ENCODE data around the gene NOTCH2.
"Not testable (repeated sequence)": the region's sequence is repeated elsewhere in the genome, so short reads cannot be mapped to it uniquely, and the experiment has no call there.

NOTCH2 gene

DNA sequence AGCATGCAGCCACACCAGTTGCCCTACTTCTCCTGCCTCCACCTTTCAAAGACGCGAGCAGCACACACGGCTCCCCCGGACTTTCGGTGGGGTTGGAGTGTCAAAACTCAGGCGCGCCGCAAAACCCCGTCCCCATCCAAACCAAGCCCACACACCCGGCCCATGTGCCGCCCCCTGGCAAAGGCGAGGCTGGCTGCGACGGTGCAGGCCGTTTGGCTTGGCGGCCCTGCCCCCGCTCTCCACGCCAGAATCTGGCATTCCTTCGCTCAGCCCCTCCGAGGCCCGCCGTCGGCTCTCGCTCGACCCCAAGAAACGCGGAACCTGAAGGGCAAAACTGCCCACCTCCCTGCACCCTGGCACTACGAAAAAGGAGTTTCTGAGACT, 787 bp downstream of the NOTCH2 start:
- DNase-seq (ENCODE audit: low read depth) = not testable (repeated sequence)

DNA sequence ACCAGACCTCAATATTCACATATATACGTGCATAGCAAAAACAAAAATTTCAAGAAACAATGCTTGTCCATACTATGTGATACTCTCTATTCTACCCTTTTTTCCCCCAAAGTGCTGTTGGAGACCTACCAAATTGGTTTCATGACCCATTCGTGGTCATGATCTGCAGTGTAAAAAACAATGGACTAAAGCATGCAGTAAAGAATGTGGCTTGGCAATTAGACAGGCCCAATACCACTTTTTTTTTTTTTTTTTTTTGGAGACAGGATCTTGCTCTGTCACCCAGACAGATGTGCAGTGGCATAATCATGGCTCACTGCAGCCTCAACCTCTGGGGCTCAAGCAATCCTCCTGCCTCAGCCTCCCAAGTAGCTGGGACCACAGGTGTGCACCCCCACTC, 21.3 kb downstream of the NOTCH2 start:
- DNase-seq (ENCODE audit: low read depth) = peak; percentile 10

- not testable (repeated sequence) for DNase-seq (ENCODE audit: low read depth)
Measured at GRCh38 chr1:120041771-120042170, 27.7 kb downstream of the NOTCH2 start.

GRCh38 chr1:120032253-120032652, 37.2 kb downstream of the NOTCH2 start:
- not testable (repeated sequence) for DNase-seq (ENCODE audit: low read depth)

- not testable (repeated sequence) for DNase-seq (ENCODE audit: low read depth)
Measured at GRCh38 chr1:120023791-120024190, 45.7 kb downstream of the NOTCH2 start.

DNA sequence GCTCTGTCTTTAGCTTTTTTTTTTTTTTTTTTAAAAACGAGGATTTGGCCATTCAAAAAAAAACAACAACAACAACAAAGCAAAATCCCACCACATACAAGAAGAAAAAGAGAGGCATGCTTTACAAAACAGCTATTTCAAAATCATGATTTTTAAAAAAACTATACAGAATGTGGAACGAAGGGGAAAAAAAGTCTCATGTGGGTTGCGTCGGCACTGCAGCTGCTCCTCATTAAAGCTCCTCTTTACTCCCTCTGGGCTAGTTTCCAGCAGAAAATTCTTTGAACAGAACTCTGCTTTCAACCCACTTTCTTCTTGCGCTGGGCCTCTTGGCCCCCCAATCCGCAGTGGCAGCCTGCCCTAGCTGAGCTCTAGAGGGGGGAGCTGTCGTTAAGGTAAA, 54.5 kb downstream of the NOTCH2 start:
- DNase-seq (ENCODE audit: low read depth) = not testable (repeated sequence)

DNA sequence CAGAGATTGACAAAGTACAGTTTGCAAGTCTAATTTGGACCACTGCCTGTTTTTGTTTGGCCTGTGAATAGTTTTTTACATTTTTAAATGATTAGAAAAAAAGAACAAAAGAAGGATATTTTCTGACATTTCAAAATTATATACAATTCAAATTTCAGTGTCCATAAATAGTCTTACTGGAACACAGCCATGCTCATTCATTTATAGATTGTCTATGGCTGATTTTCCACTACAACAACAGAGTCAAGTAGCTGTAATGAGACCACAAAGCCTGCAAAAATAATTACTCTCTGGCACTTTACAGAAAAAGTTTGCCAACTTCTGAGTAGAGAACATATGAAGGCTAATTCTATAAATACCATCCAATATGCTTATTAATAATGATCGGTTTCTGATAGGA, 61.1 kb downstream of the NOTCH2 start:
- DNase-seq (ENCODE audit: low read depth) = not testable (repeated sequence)

- DNase-seq (ENCODE audit: low read depth) = not testable (repeated sequence)
Measured at GRCh38 chr1:120007850-120008249, 61.6 kb downstream of the NOTCH2 start.

GRCh38 chr1:120001035-120001434, 68.4 kb downstream of the NOTCH2 start:
- DNase-seq (ENCODE audit: low read depth) = not testable (repeated sequence)

GRCh38 chr1:119996731-119997312, 72.6 kb downstream of the NOTCH2 start:
- not testable (repeated sequence) for DNase-seq (ENCODE audit: low read depth)

DNA sequence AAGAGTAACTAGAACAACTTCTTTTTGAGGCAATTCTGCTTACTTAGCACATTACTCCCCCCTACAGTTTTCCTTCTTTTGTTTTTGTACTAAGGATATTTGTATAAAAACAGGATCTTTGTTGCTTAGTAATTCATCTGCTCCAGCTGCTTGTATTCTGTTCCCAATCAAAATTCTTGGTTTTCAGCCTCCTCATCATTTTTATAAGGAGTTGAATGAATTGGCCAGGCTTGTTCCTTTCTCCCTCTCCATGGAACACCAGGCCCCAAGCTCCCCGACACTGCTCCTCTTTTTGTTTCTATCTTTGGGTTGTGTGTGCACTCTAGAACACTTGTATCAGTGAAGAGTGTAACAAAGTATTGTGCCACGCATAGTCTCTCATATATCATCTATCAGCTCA, 73.5 kb downstream of the NOTCH2 start:
- DNase-seq (ENCODE audit: low read depth) = not testable (repeated sequence)

DNA sequence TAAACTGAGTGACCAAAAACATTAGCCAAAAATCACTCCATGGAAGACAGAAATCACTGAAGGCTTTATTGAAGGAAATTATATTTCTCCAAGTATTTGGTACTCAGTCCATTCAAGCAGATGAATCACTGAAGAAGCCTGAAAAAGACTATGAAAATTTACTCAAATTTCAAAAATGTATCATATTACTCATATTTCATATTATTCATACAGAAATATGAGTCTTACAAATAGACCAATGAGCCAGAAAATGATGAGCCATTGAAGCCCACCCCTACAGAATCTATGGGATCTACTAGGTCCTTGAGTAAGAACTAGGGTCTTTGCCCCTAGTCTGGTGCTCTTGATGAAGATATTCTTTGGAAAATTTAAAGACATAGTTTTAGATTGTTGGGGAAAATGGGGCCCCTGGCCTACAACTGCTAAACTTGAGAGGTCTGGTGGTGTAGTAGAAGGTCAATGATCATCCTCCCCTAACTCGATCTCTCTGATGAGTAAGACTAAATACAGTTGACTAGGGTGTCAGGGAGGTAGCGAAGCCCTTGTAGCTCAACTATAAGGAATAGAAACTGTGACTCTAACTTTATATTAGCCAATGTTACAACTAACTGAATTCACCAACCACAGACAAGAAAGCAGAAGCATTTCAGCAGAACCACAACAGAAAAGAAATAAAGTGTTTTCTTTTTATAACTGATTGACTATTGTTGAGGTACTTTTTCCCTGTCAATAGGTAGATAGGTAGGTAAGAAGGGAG, 81.0 kb downstream of the NOTCH2 start:
- no peak for DNase-seq (ENCODE audit: low read depth)

GRCh38 chr1:119987686-119988085, 81.8 kb downstream of the NOTCH2 start:
- DNase-seq (ENCODE audit: low read depth) = no peak

DNA sequence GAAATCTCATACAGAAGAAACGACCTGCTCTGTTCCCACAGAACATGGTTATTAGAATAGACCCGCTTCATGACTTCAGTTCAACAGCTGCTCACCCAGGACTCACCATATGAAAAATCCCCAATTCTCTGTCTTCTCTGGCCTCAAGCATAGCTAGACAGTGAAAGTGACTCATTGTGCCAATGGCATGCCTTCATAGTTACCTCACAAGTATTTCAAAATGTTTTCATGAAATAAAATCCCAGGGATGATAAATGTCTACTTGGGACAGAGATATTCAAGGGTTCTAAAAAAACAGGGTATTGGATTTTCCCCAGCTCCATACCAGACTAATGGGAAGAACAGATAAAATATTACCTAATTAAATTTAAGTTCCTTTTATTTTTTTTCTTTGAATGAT, 82.3 kb downstream of the NOTCH2 start:
- DNase-seq (ENCODE audit: low read depth) = peak; percentile 87

GRCh38 chr1:119986007-119986497, 83.4 kb downstream of the NOTCH2 start:
- DNase-seq (ENCODE audit: low read depth) = no peak

DNA sequence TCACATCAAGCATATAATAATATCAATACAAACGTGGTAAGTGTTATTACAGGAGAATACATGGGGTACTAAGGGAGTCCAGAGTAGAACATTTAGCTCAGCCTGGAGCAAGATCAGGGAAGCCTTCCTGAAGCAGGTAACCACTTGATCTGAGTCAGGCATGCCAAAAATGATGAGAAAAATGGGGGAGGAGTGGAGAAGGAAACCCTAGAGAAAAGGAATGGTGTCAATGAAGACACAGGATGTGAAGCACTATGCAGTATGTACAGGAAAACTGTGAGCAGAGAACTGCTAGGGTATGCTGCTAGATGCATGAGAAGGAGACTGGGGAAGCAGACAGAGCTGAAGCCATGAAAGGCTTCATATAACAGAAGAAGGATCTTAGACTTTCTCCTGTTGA, 84.7 kb downstream of the NOTCH2 start:
- no peak for DNase-seq (ENCODE audit: low read depth)

DNA sequence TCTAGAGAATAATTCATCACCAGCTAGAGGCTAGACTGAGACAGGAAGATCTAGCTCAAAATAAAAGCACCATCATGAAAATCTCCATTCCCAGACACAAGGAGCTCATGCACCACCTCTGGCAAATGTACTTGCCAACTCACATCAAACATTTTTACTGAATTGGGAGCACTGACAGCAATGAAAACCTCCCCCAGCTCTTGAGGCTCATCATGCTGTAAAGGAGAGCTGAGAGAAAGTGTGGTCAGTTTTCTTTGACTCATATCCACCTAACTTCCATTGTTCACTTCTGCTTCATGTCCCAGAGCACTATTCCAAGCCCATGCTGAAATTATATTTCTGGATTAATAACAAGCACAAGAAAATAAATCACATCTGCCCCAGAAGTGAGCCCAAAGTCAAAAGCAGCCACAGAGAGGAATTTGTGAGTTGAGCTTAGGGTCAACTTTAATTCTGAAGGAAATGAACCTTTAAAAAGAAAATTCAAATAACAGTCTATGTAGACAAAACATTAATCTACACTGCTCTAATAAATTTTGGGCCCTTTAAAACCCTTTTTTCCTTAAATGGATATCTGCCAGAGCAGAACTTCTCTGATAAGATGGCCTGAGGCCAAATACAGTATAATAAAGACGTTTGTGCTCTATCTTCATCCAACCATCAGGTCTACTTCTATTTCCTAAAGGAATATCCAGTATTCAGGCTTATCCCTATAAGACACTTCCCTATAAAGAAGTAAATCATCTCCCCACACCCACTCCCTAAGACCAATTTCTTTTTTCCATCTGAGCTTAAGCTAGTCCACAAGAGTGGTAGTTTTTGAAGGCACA, 87.3 kb downstream of the NOTCH2 start:
- peak; percentile 42 for DNase-seq (ENCODE audit: low read depth)

GRCh38 chr1:119981496-119981895, 88.0 kb downstream of the NOTCH2 start:
- no peak for DNase-seq (ENCODE audit: low read depth)

DNA sequence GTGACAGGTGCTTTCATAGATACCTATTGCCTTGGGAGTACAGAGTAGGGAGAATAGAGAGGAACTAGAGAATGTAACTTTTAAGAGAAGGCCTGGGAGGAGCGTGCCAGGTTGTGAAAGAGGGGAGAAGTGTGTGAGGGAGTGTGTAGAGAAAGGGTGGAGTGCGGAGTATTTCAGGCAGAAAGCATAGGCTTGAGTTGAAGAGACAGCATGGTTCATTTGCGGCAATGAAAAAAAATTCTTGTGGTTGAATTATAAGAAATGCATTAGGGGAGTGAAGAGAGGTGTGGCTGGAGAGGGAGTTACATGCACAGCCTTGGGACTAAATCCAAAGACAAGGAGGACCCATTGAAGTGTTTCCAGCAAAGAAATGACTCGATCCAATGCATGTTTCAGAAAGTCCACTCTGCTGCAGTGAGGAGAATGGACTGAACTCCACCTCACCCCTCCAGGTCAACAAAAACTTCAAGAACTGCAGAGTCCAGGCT, 91.4 kb downstream of the NOTCH2 start:
- no peak for DNase-seq (ENCODE audit: low read depth)

- not testable (repeated sequence) for DNase-seq (ENCODE audit: low read depth)
Measured at GRCh38 chr1:119977113-119977736, 92.2 kb downstream of the NOTCH2 start.

GRCh38 chr1:119975582-119976254, 93.7 kb downstream of the NOTCH2 start:
- DNase-seq (ENCODE audit: low read depth) = peak; percentile 33
